BLaER1 treated with 17β-estradiol and CSF1 and Interleukin-3, amounts not matched to agents 10 nM and 100 nM (cell line): ENCODE data around the gene MINK1.
A peak's percentile ranks its signal among the peaks of the same experiment; 100 is the strongest.

ENCODE experiments used
- H3K27ac ChIP-seq, 11 experiments: shearing (Covaris generic); formaldehyde crosslinking; 2 replicates each; pipeline ENCODE4 v1.8.1; 2022
- H3K27me3 ChIP-seq, 11 experiments: shearing (Covaris generic); formaldehyde crosslinking; 2 replicates each; pipeline ENCODE4 v1.8.1; 2022
- H3K36me3 ChIP-seq, 11 experiments: shearing (Covaris generic); formaldehyde crosslinking; 2 replicates each; pipeline ENCODE4 v1.8.1; 2022
- H3K4me1 ChIP-seq, 10 experiments: shearing (Covaris generic); formaldehyde crosslinking; 2 replicates each; pipeline ENCODE4 v1.8.1; 2022
- H3K4me2 ChIP-seq, 11 experiments: shearing (Covaris generic); formaldehyde crosslinking; 2 replicates each; pipeline ENCODE4 v1.8.1; 2022
- H3K4me3 ChIP-seq, 10 experiments: shearing (Covaris generic); formaldehyde crosslinking; 2 replicates each; pipeline ENCODE4 v1.8.1; 2022
- H3K9ac ChIP-seq, 11 experiments: shearing (Covaris generic); formaldehyde crosslinking; 2 replicates each; pipeline ENCODE4 v1.8.1; 2022
- H3K9me3 ChIP-seq, 11 experiments: shearing (Covaris generic); formaldehyde crosslinking; replicated peaks in 1 of 11; 2 replicates each; pipeline ENCODE4 v1.8.1; 2022
- H4K20me1 ChIP-seq, 11 experiments: shearing (Covaris generic); formaldehyde crosslinking; 2 replicates each; pipeline ENCODE4 v1.8.1; 2022
- Cebpa-rat ChIP-seq, 11 experiments: shearing (Covaris generic); IDR thresholded peaks; 2 replicates each; pipeline ENCODE4 v1.8.1; 2022

The MINK1 gene

GRCh38 chr17:4833178-4833940 lies at the start of gene MINK1:
Gene MINK1 (plus strand): TSS chr17:4833340. CDS start chr17:4833584, 244 bp downstream.
- Histone ChIP-seq H3K4me2 (peak within 1 kb of the TSS; percentile 80 to 100 (median 98)), H3K36me3 (peaks cover 6 to 22% (median 10%) of the 10 kb centered on the region in 11 experiments; a peak in 14 of 22 replicates), H3K27me3 (no peaks in the 10 kb centered on the region), H3K27ac (peak within 1 kb of the TSS; percentile 75 to 89 (median 82)), H3K4me1 (peaks cover 26 to 34% (median 28%) of the 10 kb centered on the region in 10 experiments), H4K20me1 (peaks cover 37 to 46% (median 42%) of the 10 kb centered on the region in 11 experiments; a peak in 19 of 22 replicates), H3K9me3 (no peaks in the 10 kb centered on the region), H3K4me3 (peak within 1 kb of the TSS; percentile 83 to 99 (median 92)), H3K9ac (peak within 1 kb of the TSS; percentile 85 to 93 (median 88))
- TF ChIP-seq Cebpa-rat (IDR thresholded peaks at IDR 0.05) = no peak

- Histone ChIP-seq H3K4me1 (peaks cover 39 to 49% (median 44%) of the 10 kb centered on the region in 10 experiments), H4K20me1 (peaks cover 0 to 24% (median 9%) of the 10 kb centered on the region in 11 experiments; a peak in 11 of 22 replicates), H3K36me3 (no peaks in the 10 kb centered on the region), H3K9ac (peak overlapping the region in 2 of 11 experiments; percentile 36 to 49; a peak in 3 of 22 replicates), H3K27me3 (peaks cover 45 to 80% (median 77%) of the 10 kb centered on the region in 11 experiments), H3K9me3 (no peaks in the 10 kb centered on the region), H3K4me3 (peak overlapping the region in 5 of 10 experiments; percentile 23 to 47 (median 27); a peak in 12 of 20 replicates), H3K4me2 (peak overlapping the region; percentile 28 to 100 (median 51); a peak in 17 of 22 replicates), H3K27ac (peak overlapping the region in 2 of 11 experiments; percentile 7 to 30; a peak in 1 of 22 replicates)
- TF ChIP-seq Cebpa-rat (IDR thresholded peaks at IDR 0.05) = no peak
These were observed 47.6 kb upstream of the MINK1 start for GRCh38 chr17:4785311-4786105.

GRCh38 chr17:4786106-4786511 lies 47.0 kb upstream of the MINK1 start, which contains the start of gene VMO1:
Gene VMO1 (minus strand): TSS chr17:4786364. CDS start chr17:4786352, 12 bp downstream.
- H4K20me1 ChIP-seq = peaks cover 0 to 24% (median 9%) of the 10 kb centered on the region in 11 experiments; a peak in 11 of 22 replicates
- H3K27ac ChIP-seq = peak within 1 kb of the TSS in 3 of 11 experiments; percentile 7 to 91 (median 34); a peak in 5 of 22 replicates
- no peaks in the 10 kb centered on the region for H3K36me3 ChIP-seq
- H3K9me3 ChIP-seq = no peaks in the 10 kb centered on the region
- peak within 1 kb of the TSS; percentile 28 to 100 (median 51); a peak in 17 of 22 replicates for H3K4me2 ChIP-seq
- peaks cover 43 to 55% (median 50%) of the 10 kb centered on the region in 10 experiments for H3K4me1 ChIP-seq
- peak within 1 kb of the TSS in 5 of 10 experiments; percentile 23 to 47 (median 27); a peak in 12 of 20 replicates for H3K4me3 ChIP-seq
- H3K27me3 ChIP-seq = peaks cover 45 to 80% (median 77%) of the 10 kb centered on the region in 11 experiments
- TF ChIP-seq Cebpa-rat (IDR thresholded peaks at IDR 0.05) = no peak
- H3K9ac ChIP-seq = peak within 1 kb of the TSS in 4 of 11 experiments; percentile 2 to 49 (median 24); a peak in 4 of 22 replicates

GRCh38 chr17:4786516-4786915 lies 46.6 kb upstream of the MINK1 start:
- no peak for TF ChIP-seq Cebpa-rat (IDR thresholded peaks at IDR 0.05)
- peaks cover 43 to 57% (median 51%) of the 10 kb centered on the region in 10 experiments for H3K4me1 ChIP-seq
- H3K4me2 ChIP-seq = peak overlapping the region; percentile 9 to 100 (median 51); a peak in 16 of 22 replicates
- peak overlapping the region in 4 of 11 experiments; percentile 2 to 49 (median 24); a peak in 4 of 22 replicates for H3K9ac ChIP-seq
- no peaks in the 10 kb centered on the region for H3K36me3 ChIP-seq
- peaks cover 0 to 24% (median 9%) of the 10 kb centered on the region in 11 experiments; a peak in 11 of 22 replicates for H4K20me1 ChIP-seq
- H3K4me3 ChIP-seq = peak overlapping the region in 3 of 10 experiments; percentile 23 to 47 (median 35); a peak in 4 of 20 replicates
- peaks cover 45 to 80% (median 77%) of the 10 kb centered on the region in 11 experiments for H3K27me3 ChIP-seq
- peak overlapping the region in 2 of 11 experiments; percentile 30 to 34; a peak in 5 of 22 replicates for H3K27ac ChIP-seq
- no peaks in the 10 kb centered on the region for H3K9me3 ChIP-seq

- TF ChIP-seq Cebpa-rat (IDR thresholded peaks at IDR 0.05) = no peak
- H3K36me3 ChIP-seq = no peaks in the 10 kb centered on the region
- peak overlapping the region in 4 of 11 experiments; percentile 86 to 91 (median 87); a peak in 8 of 22 replicates for H3K27ac ChIP-seq
- peaks cover 33 to 70% (median 64%) of the 10 kb centered on the region in 11 experiments for H3K27me3 ChIP-seq
- peak overlapping the region; percentile 90 to 100 (median 98) for H3K4me2 ChIP-seq
- H3K4me3 ChIP-seq = peak overlapping the region; percentile 68 to 87 (median 76); a peak in 16 of 20 replicates
- no peaks in the 10 kb centered on the region for H3K9me3 ChIP-seq
- H3K9ac ChIP-seq = peak overlapping the region in 9 of 11 experiments; percentile 82 to 96 (median 86); a peak in 14 of 22 replicates
- H3K4me1 ChIP-seq = peaks cover 43 to 57% (median 51%) of the 10 kb centered on the region in 10 experiments
- H4K20me1 ChIP-seq = peaks cover 0 to 24% (median 9%) of the 10 kb centered on the region in 11 experiments; a peak in 11 of 22 replicates
These were observed 44.9 kb upstream of the MINK1 start for GRCh38 chr17:4788159-4788806.

GRCh38 chr17:4788807-4789700 lies 44.1 kb upstream of the MINK1 start, which contains the start of gene GLTPD2:
Gene GLTPD2 (plus strand): TSS chr17:4788964. CDS start chr17:4789012, 48 bp downstream.
- peaks cover 0 to 24% (median 9%) of the 10 kb centered on the region in 11 experiments; a peak in 11 of 22 replicates for H4K20me1 ChIP-seq
- no peaks in the 10 kb centered on the region for H3K36me3 ChIP-seq
- H3K27me3 ChIP-seq = peaks cover 25 to 63% (median 56%) of the 10 kb centered on the region in 11 experiments
- H3K27ac ChIP-seq = peak within 1 kb of the TSS; percentile 73 to 91 (median 81)
- H3K4me2 ChIP-seq = peak within 1 kb of the TSS; percentile 90 to 100 (median 98)
- H3K4me1 ChIP-seq = peaks cover 43 to 57% (median 51%) of the 10 kb centered on the region in 10 experiments
- no peaks in the 10 kb centered on the region for H3K9me3 ChIP-seq
- H3K4me3 ChIP-seq = peak within 1 kb of the TSS; percentile 68 to 87 (median 76)
- peak within 1 kb of the TSS; percentile 76 to 96 (median 86) for H3K9ac ChIP-seq
- no peak for TF ChIP-seq Cebpa-rat (IDR thresholded peaks at IDR 0.05)

GRCh38 chr17:4789701-4789950 lies 43.5 kb upstream of the MINK1 start:
- Histone ChIP-seq H3K27ac (peak overlapping the region; percentile 73 to 91 (median 81)), H3K4me2 (peak overlapping the region; percentile 90 to 100 (median 98)), H4K20me1 (peaks cover 0 to 24% (median 9%) of the 10 kb centered on the region in 11 experiments; a peak in 11 of 22 replicates), H3K4me1 (peaks cover 43 to 57% (median 50%) of the 10 kb centered on the region in 10 experiments), H3K36me3 (no peaks in the 10 kb centered on the region), H3K9me3 (no peaks in the 10 kb centered on the region), H3K4me3 (peak overlapping the region; percentile 68 to 87 (median 76)), H3K9ac (peak overlapping the region; percentile 76 to 96 (median 86)), H3K27me3 (peaks cover 20 to 57% (median 51%) of the 10 kb centered on the region in 11 experiments)
- TF ChIP-seq Cebpa-rat (IDR thresholded peaks at IDR 0.05) = no peak
